ENCODE measurements around the gene HAPLN3.

DNA sequence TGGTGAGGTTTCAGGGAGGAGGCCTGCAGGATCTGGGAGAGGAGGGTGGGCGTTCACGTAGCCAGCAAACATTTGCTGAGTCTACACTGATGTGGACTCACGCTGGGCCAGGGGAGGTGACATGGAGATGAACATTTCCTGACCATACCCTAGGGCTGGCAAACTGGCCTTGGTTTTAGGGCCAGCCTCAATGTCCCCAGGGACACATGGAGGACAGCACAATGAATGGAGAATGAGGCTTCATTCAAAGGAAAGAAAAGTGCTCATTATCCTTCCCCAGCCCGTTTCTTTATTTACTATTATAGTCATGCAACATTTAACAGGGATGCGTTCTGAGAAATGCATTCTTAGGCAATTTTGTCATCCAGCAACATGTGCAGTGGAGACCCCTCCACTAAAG lies 65.3 kb downstream of the HAPLN3 start:
- TF ChIP-seq, protein P1, sequence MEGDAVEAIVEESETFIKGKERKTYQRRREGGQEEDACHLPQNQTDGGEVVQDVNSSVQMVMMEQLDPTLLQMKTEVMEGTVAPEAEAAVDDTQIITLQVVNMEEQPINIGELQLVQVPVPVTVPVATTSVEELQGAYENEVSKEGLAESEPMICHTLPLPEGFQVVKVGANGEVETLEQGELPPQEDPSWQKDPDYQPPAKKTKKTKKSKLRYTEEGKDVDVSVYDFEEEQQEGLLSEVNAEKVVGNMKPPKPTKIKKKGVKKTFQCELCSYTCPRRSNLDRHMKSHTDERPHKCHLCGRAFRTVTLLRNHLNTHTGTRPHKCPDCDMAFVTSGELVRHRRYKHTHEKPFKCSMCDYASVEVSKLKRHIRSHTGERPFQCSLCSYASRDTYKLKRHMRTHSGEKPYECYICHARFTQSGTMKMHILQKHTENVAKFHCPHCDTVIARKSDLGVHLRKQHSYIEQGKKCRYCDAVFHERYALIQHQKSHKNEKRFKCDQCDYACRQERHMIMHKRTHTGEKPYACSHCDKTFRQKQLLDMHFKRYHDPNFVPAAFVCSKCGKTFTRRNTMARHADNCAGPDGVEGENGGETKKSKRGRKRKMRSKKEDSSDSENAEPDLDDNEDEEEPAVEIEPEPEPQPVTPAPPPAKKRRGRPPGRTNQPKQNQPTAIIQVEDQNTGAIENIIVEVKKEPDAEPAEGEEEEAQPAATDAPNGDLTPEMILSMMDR (IDR thresholded peaks at IDR 0.05): no peak
- TF ChIP-seq POLR2AphosphoS5 (IDR thresholded peaks at IDR 0.05; ENCODE audit: insufficient read depth in 1 of 2, low read depth in 1 of 2): no peak

Measured in vagina (tissue), 2 donors.